Measurements from ENCODE around the gene NAALADL2. TPM values are rescaled to one million over a fixed set of nuclear protein-coding genes. Genes with fewer than 3 reads are reported as not detected.
"Not testable (repeated sequence)": the region's sequence is repeated elsewhere in the genome, so short reads cannot be mapped to it uniquely, and the experiment has no call there.

NAALADL2 gene
- total RNA-seq, 2 donors from 2014 or later: 8.5 to 24.3 TPM

DNA sequence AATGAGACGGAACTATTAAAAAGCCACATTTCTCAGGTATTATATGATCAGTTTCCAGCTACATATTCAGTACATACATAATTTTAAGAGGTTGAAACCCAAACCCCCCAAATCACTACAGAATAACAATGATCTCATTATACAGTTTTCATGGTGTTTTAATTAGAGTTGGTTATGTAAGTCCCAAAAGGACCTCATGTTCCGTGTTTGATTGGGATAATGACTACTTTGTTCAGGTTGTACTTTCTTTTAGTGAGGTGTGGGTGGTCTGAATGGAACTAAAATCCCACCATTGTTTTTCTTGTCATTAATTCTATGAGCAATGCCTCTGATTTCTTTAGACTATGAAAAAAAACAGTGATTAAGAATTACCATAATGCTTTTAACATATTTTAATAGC is 905.6 kb downstream of the NAALADL2 start:
- intact Hi-C loops (cut with DNase I): no loop called here
- no peak overlapping the region for H3K27ac ChIP-seq
- H3K36me3 ChIP-seq: no peaks in the 10 kb centered on the region
- no peaks in the 10 kb centered on the region for H3K4me1 ChIP-seq
- H3K27me3 ChIP-seq: no peaks in the 10 kb centered on the region
- H3K9ac ChIP-seq (ENCODE audit: low read depth in 2 of 2, low read length in 2 of 2): no peak overlapping the region
- H3K4me3 ChIP-seq: no peak overlapping the region
- TF ChIP-seq, protein P1, sequence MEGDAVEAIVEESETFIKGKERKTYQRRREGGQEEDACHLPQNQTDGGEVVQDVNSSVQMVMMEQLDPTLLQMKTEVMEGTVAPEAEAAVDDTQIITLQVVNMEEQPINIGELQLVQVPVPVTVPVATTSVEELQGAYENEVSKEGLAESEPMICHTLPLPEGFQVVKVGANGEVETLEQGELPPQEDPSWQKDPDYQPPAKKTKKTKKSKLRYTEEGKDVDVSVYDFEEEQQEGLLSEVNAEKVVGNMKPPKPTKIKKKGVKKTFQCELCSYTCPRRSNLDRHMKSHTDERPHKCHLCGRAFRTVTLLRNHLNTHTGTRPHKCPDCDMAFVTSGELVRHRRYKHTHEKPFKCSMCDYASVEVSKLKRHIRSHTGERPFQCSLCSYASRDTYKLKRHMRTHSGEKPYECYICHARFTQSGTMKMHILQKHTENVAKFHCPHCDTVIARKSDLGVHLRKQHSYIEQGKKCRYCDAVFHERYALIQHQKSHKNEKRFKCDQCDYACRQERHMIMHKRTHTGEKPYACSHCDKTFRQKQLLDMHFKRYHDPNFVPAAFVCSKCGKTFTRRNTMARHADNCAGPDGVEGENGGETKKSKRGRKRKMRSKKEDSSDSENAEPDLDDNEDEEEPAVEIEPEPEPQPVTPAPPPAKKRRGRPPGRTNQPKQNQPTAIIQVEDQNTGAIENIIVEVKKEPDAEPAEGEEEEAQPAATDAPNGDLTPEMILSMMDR (IDR thresholded peaks at IDR 0.05): no peak
- no peaks in the 10 kb centered on the region for H3K9me3 ChIP-seq
- DNase-seq: no peak

DNA sequence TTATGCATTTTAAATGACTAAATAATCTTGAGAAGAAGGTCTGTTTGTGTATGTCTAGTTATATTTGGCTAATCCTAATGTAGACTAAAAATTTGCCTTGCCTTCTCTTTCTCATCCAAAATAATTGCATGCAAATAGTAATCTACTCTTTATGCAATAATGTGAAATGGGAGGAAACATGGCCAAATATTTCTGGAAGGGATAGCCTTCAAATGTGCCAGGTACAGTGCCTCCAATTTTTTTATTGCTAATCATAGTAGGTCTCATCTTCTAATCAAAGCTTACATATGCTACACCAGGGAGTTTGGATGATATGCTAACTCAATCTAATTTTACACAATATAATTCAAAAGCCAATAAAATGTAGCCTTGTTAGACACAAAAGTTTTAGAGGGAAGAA is 911.3 kb downstream of the NAALADL2 start:
- Histone ChIP-seq H3K9me3 (no peaks in the 10 kb centered on the region), H3K27ac (no peak overlapping the region), H3K27me3 (no peaks in the 10 kb centered on the region), H3K4me3 (no peak overlapping the region), H3K36me3 (no peaks in the 10 kb centered on the region), H3K4me1 (no peaks in the 10 kb centered on the region), H3K9ac (ENCODE audit: low read depth in 2 of 2, low read length in 2 of 2) (no peak overlapping the region)
- no peak for DNase-seq
- intact Hi-C loops (cut with DNase I): no loop called here
- TF ChIP-seq, protein P1 (IDR thresholded peaks at IDR 0.05): no peak

DNA sequence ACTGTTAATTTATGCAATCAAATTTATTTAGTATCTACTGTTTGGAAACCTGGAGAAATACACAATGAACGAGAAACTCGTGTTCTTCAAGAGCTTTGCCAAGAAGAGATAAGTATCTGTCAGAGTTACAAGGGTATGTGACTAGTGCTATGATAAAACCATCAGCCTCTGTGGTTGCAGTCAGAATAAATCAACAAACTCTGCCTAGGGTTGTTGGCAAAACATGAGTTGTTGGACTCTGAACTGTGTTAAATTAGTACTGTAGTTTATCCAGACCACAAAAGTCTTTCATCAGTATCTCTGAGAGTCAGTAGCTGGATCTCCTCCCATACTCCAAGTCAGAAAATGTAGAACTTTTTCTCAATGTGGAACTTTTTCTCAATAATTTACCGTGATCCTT is 918.4 kb downstream of the NAALADL2 start:
- Histone ChIP-seq H3K9ac (ENCODE audit: low read depth in 2 of 2, low read length in 2 of 2) (no peak overlapping the region), H3K4me3 (no peak overlapping the region), H3K4me1 (no peaks in the 10 kb centered on the region), H3K27ac (peak overlapping the region; percentile 71), H3K27me3 (no peaks in the 10 kb centered on the region), H3K9me3 (no peaks in the 10 kb centered on the region), H3K36me3 (no peaks in the 10 kb centered on the region)
- TF ChIP-seq, protein P1 (IDR thresholded peaks at IDR 0.05): no peak
- intact Hi-C loops (cut with DNase I): no loop called here
- peak; percentile 29 for DNase-seq

DNA sequence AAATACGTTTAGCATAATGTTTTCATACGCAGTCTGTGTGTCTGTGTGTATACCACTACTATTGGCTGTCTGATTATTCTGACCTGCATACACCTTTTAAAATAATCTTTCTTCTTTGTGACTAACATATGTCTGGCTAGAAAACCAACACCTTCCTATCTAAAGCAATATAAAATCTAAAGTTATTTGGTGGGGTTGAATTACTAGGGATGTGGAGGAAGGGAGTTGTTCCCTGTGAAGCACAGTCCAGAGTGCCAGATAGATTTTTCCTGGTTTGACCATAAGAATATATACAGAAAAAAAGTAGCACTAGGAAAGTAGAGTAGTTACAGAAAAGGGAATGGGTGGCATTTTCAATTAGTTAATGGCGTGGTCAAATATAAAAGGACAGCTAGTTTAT is 918.8 kb downstream of the NAALADL2 start:
- DNase-seq: no peak

DNA sequence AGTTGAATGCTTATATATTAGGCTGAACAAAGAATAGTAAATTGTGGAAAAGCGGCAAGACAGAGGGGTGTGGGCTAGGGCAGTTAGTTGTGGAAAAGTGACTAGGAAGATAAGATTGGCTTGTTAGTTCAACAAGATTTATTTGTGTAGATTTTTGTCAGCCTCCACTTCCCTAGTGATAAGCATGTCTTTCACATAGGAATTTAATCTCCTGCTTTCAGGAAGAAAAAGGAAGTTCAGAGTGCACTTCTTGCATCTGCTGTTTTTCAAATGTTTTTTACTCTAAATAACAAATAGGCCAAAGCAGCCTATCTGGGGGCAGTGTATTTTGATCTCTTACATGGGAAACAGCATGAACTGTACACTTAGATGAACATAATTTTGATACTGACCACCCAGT is 919.9 kb downstream of the NAALADL2 start:
- no peak for DNase-seq
- intact Hi-C loops (cut with DNase I): no loop called here
- H3K27ac ChIP-seq: peak overlapping the region; percentile 71
- TF ChIP-seq, protein P1 (IDR thresholded peaks at IDR 0.05): no peak
- H3K9me3 ChIP-seq: no peaks in the 10 kb centered on the region
- H3K4me3 ChIP-seq: no peak overlapping the region
- no peaks in the 10 kb centered on the region for H3K4me1 ChIP-seq
- no peaks in the 10 kb centered on the region for H3K36me3 ChIP-seq
- H3K27me3 ChIP-seq: no peaks in the 10 kb centered on the region
- H3K9ac ChIP-seq (ENCODE audit: low read depth in 2 of 2, low read length in 2 of 2): no peak overlapping the region

More for the DNA sequence above, 918.8 kb downstream of the NAALADL2 start:
- Histone ChIP-seq H3K36me3 (no peaks in the 10 kb centered on the region), H3K9me3 (no peaks in the 10 kb centered on the region), H3K4me1 (no peaks in the 10 kb centered on the region), H3K4me3 (no peak overlapping the region), H3K9ac (ENCODE audit: low read depth in 2 of 2, low read length in 2 of 2) (no peak overlapping the region), H3K27me3 (no peaks in the 10 kb centered on the region), H3K27ac (peak overlapping the region; percentile 71)
- intact Hi-C loops (cut with DNase I): no loop called here
- TF ChIP-seq, protein P1 (IDR thresholded peaks at IDR 0.05): no peak

DNA sequence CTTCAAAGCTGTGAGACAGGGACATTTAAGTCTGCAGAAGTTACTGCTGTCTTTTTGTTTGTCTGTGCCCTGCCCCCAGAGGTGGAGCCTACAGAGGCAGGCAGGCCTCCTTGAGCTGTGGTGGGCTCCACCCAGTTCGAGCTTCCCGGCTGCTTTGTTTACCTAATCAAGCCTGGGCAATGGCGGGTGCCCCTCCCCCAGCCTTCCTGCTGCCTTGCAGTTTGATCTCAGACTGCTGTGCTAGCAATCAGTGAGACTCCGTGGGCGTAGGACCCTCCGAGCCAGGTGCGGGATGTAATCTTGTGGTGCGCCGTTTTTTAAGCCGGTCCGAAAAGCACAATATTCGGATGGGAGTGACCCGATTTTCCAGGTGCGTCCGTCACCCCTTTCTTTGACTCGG is 928.0 kb downstream of the NAALADL2 start:
- H3K9me3 ChIP-seq; H3K27me3 ChIP-seq; H3K27ac ChIP-seq; H3K36me3 ChIP-seq; H3K9ac ChIP-seq (ENCODE audit: low read depth in 2 of 2, low read length in 2 of 2); H3K4me3 ChIP-seq; H3K4me1 ChIP-seq; intact Hi-C loops (cut with DNase I); DNase-seq: not testable (repeated sequence)
